Keratinocyte (primary cell): ENCODE results near the gene YTHDF1. TPM values are rescaled to one million over a fixed set of nuclear protein-coding genes. Genes with fewer than 3 reads are reported as not detected.

ENCODE experiments used
- DNase-seq: peaks from one replicate; pipeline ENCODE4 v3.0.0-alpha.2; 2011; ENCODE audit warnings: low read depth, missing footprints, low spot score
- FAIRE-seq: peaks from 2 replicates; lab custom pipeline; 2011; peaks lifted over from hg19 to GRCh38; lab: Jason Lieb, UNC
- H2AFZ ChIP-seq: 2 replicates; pipeline ENCODE4 v1.6.0; 2012; ENCODE audit warnings: low read length, control low read depth, inconsistent platforms; ENCODE audit not compliant: control insufficient read depth
- H3K27ac ChIP-seq: 2 replicates; pipeline ENCODE4 v1.5.1; 2011; ENCODE audit warnings: low read length; ENCODE audit not compliant: control insufficient read depth, insufficient read depth
- H3K27me3 ChIP-seq: 3 replicates; pipeline ENCODE4 v1.6.0; 2011; ENCODE audit warnings: low read length; ENCODE audit not compliant: control insufficient read depth, insufficient read depth; ENCODE audit errors: extremely low read depth
- H3K36me3 ChIP-seq, 2 experiments: 2 replicates in 1 of 2; 3 replicates in 1 of 2; pipeline ENCODE4 v1.5.1; 2011; ENCODE audit warnings: low read length in 2 of 2, mild to moderate bottlenecking in 1 of 2; ENCODE audit not compliant: control insufficient read depth in 2 of 2, insufficient read depth in 2 of 2; ENCODE audit errors: extremely low read depth in 1 of 2
- H3K4me1 ChIP-seq: 3 replicates; pipeline ENCODE4 v1.5.1; 2011; ENCODE audit warnings: low read length; ENCODE audit not compliant: control insufficient read depth, insufficient read depth; ENCODE audit errors: extremely low read depth
- H3K4me2 ChIP-seq: 3 replicates; pipeline ENCODE4 v1.6.0; 2011; ENCODE audit warnings: low read depth, low read length; ENCODE audit not compliant: control insufficient read depth, insufficient read depth; ENCODE audit errors: extremely low read depth
- H3K4me3 ChIP-seq, 3 experiments: fragments of 200-600 bp in 1 of 3; sonication (generic) in 1 of 3; 2 replicates in 2 of 3; 3 replicates in 1 of 3; pipeline ENCODE4 v1.5.1; 2011 to 2016; ENCODE audit warnings: low read length in 3 of 3, mild to moderate bottlenecking in 3 of 3, control low read depth in 2 of 3, inconsistent platforms in 1 of 3, low read depth in 1 of 3, mixed read lengths in 1 of 3, mixed run types in 1 of 3, moderate library complexity in 1 of 3; ENCODE audit not compliant: control insufficient read depth in 2 of 3, insufficient read depth in 2 of 3; ENCODE audit errors: extremely low read depth in 1 of 3
- H3K79me2 ChIP-seq: 2 replicates; pipeline ENCODE4 v1.6.0; 2012; ENCODE audit warnings: low read length; ENCODE audit not compliant: control insufficient read depth, insufficient read depth
- H3K9ac ChIP-seq: 3 replicates; pipeline ENCODE4 v1.6.0; 2011; ENCODE audit warnings: low read length; ENCODE audit not compliant: control insufficient read depth, insufficient read depth; ENCODE audit errors: extremely low read depth
- H3K9me1 ChIP-seq: 3 replicates; pipeline ENCODE4 v1.6.0; 2011; ENCODE audit warnings: low read length; ENCODE audit not compliant: control insufficient read depth, insufficient read depth; ENCODE audit errors: extremely low read depth
- H3K9me3 ChIP-seq: 2 replicates; pipeline ENCODE4 v1.5.1; 2012; ENCODE audit warnings: low read depth, low read length; ENCODE audit not compliant: control insufficient read depth
- H4K20me1 ChIP-seq: 3 replicates; pipeline ENCODE4 v1.6.0; 2011; ENCODE audit warnings: low read length; ENCODE audit not compliant: control insufficient read depth, insufficient read depth; ENCODE audit errors: extremely low read depth
- EZH2 ChIP-seq: IDR thresholded peaks from one replicate; pipeline ENCODE4 v1.6.1; 2012; ENCODE audit warnings: inconsistent platforms, mild to moderate bottlenecking, low read length, moderate library complexity
- dilution Hi-C: fragments of 300-500 bp; cut with MboI; formaldehyde crosslinking; loops from one replicate; pipeline ENCODE4 v1.7.0; 2020; ENCODE audit warnings: low sequenced_read_pairs; ENCODE audit not compliant: extremely low pct_ligation_motif_present
- polyA plus RNA-seq, 5 experiments: library from polyadenylated mRNA; depleted of rRNA in 3 of 5; stranded (reverse) in 3 of 5; stranded (forward) in 1 of 5; unstranded in 1 of 5; fragments of >200 nt; gene quantifications; 1 replicate in 1 of 5; 2 replicates in 3 of 5; 3 replicates in 1 of 5; pipeline versions ENCODE4 v1.2.1 to v1.2.3, GENCODE V29; 2011 to 2012; ENCODE audit warnings: missing spikeins in 2 of 5, low read depth in 1 of 5, low replicate concordance in 1 of 5
- TF ChIP-seq, protein P1 (sequence below), 3 experiments: IDR thresholded peaks in 1 of 3; conservative IDR thresholded peaks in 1 of 3; optimal IDR thresholded peaks in 1 of 3; 2 replicates in 2 of 3; 3 replicates in 1 of 3; pipeline versions ENCODE3 to v1.5.1; 2011; ENCODE audit warnings: low read length in 3 of 3, mild to moderate bottlenecking in 3 of 3, moderate library complexity in 2 of 3, control low read depth in 1 of 3, inconsistent platforms in 1 of 3; ENCODE audit not compliant: insufficient read depth in 2 of 3; ENCODE audit errors: extremely low read depth in 1 of 3

Gene YTHDF1
- polyA plus RNA-seq, 1 donor (not counting 4 experiments of a cell fraction or from before 2014, with no cell fraction given): 26.4 TPM

DNA sequence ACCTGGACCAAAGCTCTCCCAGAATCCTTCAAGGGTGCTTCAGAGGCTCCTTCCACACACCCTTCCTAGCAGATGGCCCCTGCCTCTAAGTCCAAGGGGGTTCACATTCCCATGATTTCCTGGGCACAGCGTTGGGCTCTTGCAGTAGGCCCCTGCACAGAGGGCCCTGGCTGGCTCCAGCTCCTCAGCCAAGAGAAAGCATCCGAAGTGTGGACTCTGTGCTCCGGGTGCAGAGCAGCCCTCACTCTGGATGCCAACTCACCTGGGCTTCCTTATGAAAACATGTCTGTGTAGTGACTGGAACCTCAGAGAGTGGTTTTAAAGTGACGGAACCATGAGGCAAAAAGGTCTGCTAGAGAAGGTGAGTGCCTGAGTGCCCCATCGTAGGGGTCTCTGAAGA lies 11.6 kb downstream of the YTHDF1 start:
- H4K20me1 ChIP-seq: peaks cover 53% of the 10 kb centered on the region
- no peaks in the 10 kb centered on the region for H3K9me3 ChIP-seq
- no peak overlapping the region for H3K27ac ChIP-seq
- TF ChIP-seq, protein P1, sequence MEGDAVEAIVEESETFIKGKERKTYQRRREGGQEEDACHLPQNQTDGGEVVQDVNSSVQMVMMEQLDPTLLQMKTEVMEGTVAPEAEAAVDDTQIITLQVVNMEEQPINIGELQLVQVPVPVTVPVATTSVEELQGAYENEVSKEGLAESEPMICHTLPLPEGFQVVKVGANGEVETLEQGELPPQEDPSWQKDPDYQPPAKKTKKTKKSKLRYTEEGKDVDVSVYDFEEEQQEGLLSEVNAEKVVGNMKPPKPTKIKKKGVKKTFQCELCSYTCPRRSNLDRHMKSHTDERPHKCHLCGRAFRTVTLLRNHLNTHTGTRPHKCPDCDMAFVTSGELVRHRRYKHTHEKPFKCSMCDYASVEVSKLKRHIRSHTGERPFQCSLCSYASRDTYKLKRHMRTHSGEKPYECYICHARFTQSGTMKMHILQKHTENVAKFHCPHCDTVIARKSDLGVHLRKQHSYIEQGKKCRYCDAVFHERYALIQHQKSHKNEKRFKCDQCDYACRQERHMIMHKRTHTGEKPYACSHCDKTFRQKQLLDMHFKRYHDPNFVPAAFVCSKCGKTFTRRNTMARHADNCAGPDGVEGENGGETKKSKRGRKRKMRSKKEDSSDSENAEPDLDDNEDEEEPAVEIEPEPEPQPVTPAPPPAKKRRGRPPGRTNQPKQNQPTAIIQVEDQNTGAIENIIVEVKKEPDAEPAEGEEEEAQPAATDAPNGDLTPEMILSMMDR (optimal IDR thresholded peaks at IDR 0.05 in 1 of 3, IDR thresholded peaks at IDR 0.05 in 1 of 3, conservative IDR thresholded peaks at IDR 0.05 in 1 of 3; ENCODE audit: extremely low read depth in 1 of 3, insufficient read depth in 2 of 3, low read length in 3 of 3): no peak
- TF ChIP-seq EZH2: no peak
- H3K4me1 ChIP-seq: no peaks in the 10 kb centered on the region
- H2AFZ ChIP-seq: no peak overlapping the region
- no peak for FAIRE-seq
- H3K4me3 ChIP-seq: no peak overlapping the region
- no peak overlapping the region for H3K9ac ChIP-seq
- H3K79me2 ChIP-seq: peaks cover 86% of the 10 kb centered on the region
- peaks cover 36 to 41% of the 10 kb centered on the region in 2 experiments for H3K36me3 ChIP-seq
- no peak for DNase-seq
- no peaks in the 10 kb centered on the region for H3K27me3 ChIP-seq
- H3K9me1 ChIP-seq: no peaks in the 10 kb centered on the region
- dilution Hi-C loops: no loop called here
- no peak overlapping the region for H3K4me2 ChIP-seq

DNA sequence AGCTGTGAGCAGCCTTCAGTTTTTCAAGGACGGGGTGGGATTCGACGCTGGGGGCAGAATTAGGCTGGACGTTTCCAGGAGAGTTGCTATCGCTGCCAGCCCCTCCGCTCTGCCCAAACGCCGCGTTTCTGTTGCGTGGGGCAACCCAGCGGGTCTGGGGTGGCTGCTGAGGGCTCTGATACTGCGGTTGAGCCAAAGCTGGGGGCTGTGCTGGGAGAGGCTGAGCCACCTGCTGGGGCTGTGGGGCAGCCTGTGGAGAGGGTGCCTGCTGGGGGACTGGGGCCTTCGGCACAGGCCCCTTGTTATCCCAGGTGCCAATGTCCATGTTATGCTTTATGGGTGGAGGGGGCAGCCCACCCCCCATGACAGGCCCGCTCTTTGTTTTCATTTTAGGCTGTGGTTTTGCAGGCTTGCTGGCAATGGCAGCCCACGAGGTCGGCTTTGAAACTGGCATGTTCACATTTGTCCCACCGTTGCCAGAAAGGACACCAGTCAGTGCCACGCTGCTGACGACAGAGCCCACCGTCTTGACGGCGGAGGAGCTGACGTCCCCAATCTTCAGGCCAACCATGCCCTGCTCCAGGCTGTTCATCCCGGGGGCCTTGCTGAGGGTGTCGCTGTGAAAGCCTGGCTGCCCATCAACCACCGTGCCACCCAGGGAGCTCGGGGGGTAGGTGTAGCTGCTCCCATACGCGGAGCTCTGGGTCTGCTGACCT lies 13.0 kb downstream of the YTHDF1 start:
- Histone ChIP-seq H3K4me3 (no peak overlapping the region), H3K9ac (no peak overlapping the region), H3K4me1 (no peaks in the 10 kb centered on the region), H3K9me1 (no peaks in the 10 kb centered on the region), H4K20me1 (peaks cover 58% of the 10 kb centered on the region), H3K27ac (no peak overlapping the region), H3K36me3 (peaks cover 36 to 38% of the 10 kb centered on the region in 2 experiments), H3K9me3 (no peaks in the 10 kb centered on the region), H3K79me2 (peaks cover 90% of the 10 kb centered on the region), H3K27me3 (no peaks in the 10 kb centered on the region), H2AFZ (no peak overlapping the region), H3K4me2 (no peak overlapping the region)
- no peak for DNase-seq
- FAIRE-seq: no peak
- TF ChIP-seq, protein P1 (optimal IDR thresholded peaks at IDR 0.05 in 1 of 3, IDR thresholded peaks at IDR 0.05 in 1 of 3, conservative IDR thresholded peaks at IDR 0.05 in 1 of 3; ENCODE audit: extremely low read depth in 1 of 3, insufficient read depth in 2 of 3, low read length in 3 of 3): no peak
- TF ChIP-seq EZH2: no peak
- dilution Hi-C loops: no loop called here
